Choroid plexus epithelial cell (primary cell): Measurements from ENCODE around the gene SCYL3.

Experiments used
- DNase-seq: peaks from one replicate; pipeline ENCODE4 v3.0.0-alpha.2; 2010; ENCODE audit warnings: low read depth
- H3K4me3 ChIP-seq: 2 replicates; pipeline ENCODE4 v1.5.1; 2011; ENCODE audit warnings: low read depth, mild to moderate bottlenecking, control low read depth, low read length, moderate library complexity
- CTCF ChIP-seq: conservative IDR thresholded peaks from 2 replicates; pipeline ENCODE4 v1.5.1; 2011; ENCODE audit warnings: low read depth, mild to moderate bottlenecking, control low read depth, inconsistent platforms, low read length, moderate library complexity

Gene SCYL3

GRCh38 chr1:169882039-169882511 is 11.6 kb downstream of the SCYL3 start:
- H3K4me3 ChIP-seq: no peak overlapping the region
- TF ChIP-seq CTCF: no peak
- DNase-seq: no peak

GRCh38 chr1:169879034-169879840 is 14.5 kb downstream of the SCYL3 start:
- peak; percentile 45 for DNase-seq
- TF ChIP-seq CTCF: no peak
- H3K4me3 ChIP-seq: no peak overlapping the region

- TF ChIP-seq CTCF: no peak
- no peak overlapping the region for H3K4me3 ChIP-seq
- no peak for DNase-seq
These were observed 15.2 kb downstream of the SCYL3 start for GRCh38 chr1:169878498-169878897.

GRCh38 chr1:169877800-169878491 is 15.8 kb downstream of the SCYL3 start:
- H3K4me3 ChIP-seq: no peak overlapping the region
- no peak for TF ChIP-seq CTCF
- DNase-seq: peak; percentile 62

GRCh38 chr1:169874229-169874628 is 19.5 kb downstream of the SCYL3 start:
- DNase-seq: no peak
- TF ChIP-seq CTCF: no peak
- no peak overlapping the region for H3K4me3 ChIP-seq

- DNase-seq: no peak
- TF ChIP-seq CTCF: no peak
- H3K4me3 ChIP-seq: no peak overlapping the region
These were observed 20.0 kb downstream of the SCYL3 start for GRCh38 chr1:169873582-169874199.
